ENCODE results near the gene TNRC6A.

TNRC6A gene

GRCh38 chr16:24781256-24781655 is 51.8 kb downstream of the TNRC6A start:
- ChIA-PET CTCF (no interaction called here), POLR2A (ENCODE audit: low non-redundant PET) (no interaction called here)
- no peak for TF ChIP-seq CTCF (conservative IDR thresholded peaks at IDR 0.05; ENCODE audit: low read depth)
- no peak overlapping the region for H3K27ac ChIP-seq
- DNase-seq (ENCODE audit: low spot score): no peak

- no peak for DNase-seq (ENCODE audit: low spot score)
- ChIA-PET POLR2A (ENCODE audit: low non-redundant PET) (no interaction called here), CTCF (no interaction called here)
- no peak for TF ChIP-seq CTCF (conservative IDR thresholded peaks at IDR 0.05; ENCODE audit: low read depth)
- peak overlapping the region; percentile 21; the same call in 1 of the 2 replicates for H3K27ac ChIP-seq
Measured at GRCh38 chr16:24784121-24784520, 54.7 kb downstream of the TNRC6A start.

GRCh38 chr16:24789881-24790280 is 60.4 kb downstream of the TNRC6A start:
- CTCF ChIA-PET: no interaction called here
- no peak overlapping the region for H3K27ac ChIP-seq
- DNase-seq (ENCODE audit: low spot score): peak; percentile 16
- POLR2A ChIA-PET (ENCODE audit: low non-redundant PET): no interaction called here
- TF ChIP-seq CTCF (conservative IDR thresholded peaks at IDR 0.05; ENCODE audit: low read depth): no peak

- peak; percentile 22; the same call in 1 of the 2 replicates for TF ChIP-seq CTCF (conservative IDR thresholded peaks at IDR 0.05; ENCODE audit: low read depth)
- CTCF ChIA-PET: interaction anchor here (0.6 to 2.2 kb wide), 4 partner anchors 9 to 220 kb away, joined by 3 to 16 read pairs (median 4); no protein-coding TSS in a partner anchor
- peak overlapping the region; percentile 21; the same call in 1 of the 2 replicates for H3K27ac ChIP-seq
- POLR2A ChIA-PET (ENCODE audit: low non-redundant PET): no interaction called here
- DNase-seq (ENCODE audit: low spot score): peak; percentile 53
Measured at GRCh38 chr16:24800586-24800985, 71.1 kb downstream of the TNRC6A start.

GRCh38 chr16:24801761-24802302 is 72.4 kb downstream of the TNRC6A start:
- ChIA-PET CTCF (interaction anchor here (2.2 kb wide), 1 partner anchor 222 kb away, joined by 16 read pairs; no protein-coding TSS in a partner anchor), POLR2A (ENCODE audit: low non-redundant PET) (interaction anchor here (0.5 kb wide), 1 partner anchor 453 kb away, joined by 4 read pairs; no protein-coding TSS in a partner anchor)
- no peak overlapping the region for H3K27ac ChIP-seq
- no peak for DNase-seq (ENCODE audit: low spot score)
- TF ChIP-seq CTCF (conservative IDR thresholded peaks at IDR 0.05; ENCODE audit: low read depth): no peak

- ChIA-PET POLR2A (ENCODE audit: low non-redundant PET) (no interaction called here), CTCF (no interaction called here)
- H3K27ac ChIP-seq: no peak overlapping the region
- DNase-seq (ENCODE audit: low spot score): no peak
- no peak for TF ChIP-seq CTCF (conservative IDR thresholded peaks at IDR 0.05; ENCODE audit: low read depth)
Measured at GRCh38 chr16:24805484-24805883, 76.0 kb downstream of the TNRC6A start.

Data from RWPE1 (cell line).